ENCODE measurements around the gene URI1.

The URI1 gene

GRCh38 chr19:30020189-30020588 lies 78.2 kb downstream of the URI1 start:
- Histone ChIP-seq H3K36me3 (ENCODE audit: insufficient read depth, low read length) (peaks cover 12% of the 10 kb centered on the region; the same call in 1 of the 2 replicates), H3K79me2 (ENCODE audit: insufficient read depth, low read length) (no peaks in the 10 kb centered on the region), H3K9ac (ENCODE audit: low read depth, low read length) (no peak overlapping the region), H3K4me1 (ENCODE audit: insufficient read depth, low read length) (no peaks in the 10 kb centered on the region), H3K4me2 (ENCODE audit: insufficient read depth, low read length) (no peak overlapping the region), H3K27me3 (ENCODE audit: insufficient read depth, low read length, poor library complexity) (no peaks in the 10 kb centered on the region), H2AFZ (ENCODE audit: low read depth, low read length) (no peak overlapping the region), H3K27ac (ENCODE audit: low read length) (no peak overlapping the region), H3K9me3 (ENCODE audit: insufficient read depth, low read length, severe bottlenecking) (no peaks in the 10 kb centered on the region), H3K4me3 (ENCODE audit: low read depth in 1 of 2, low read length in 2 of 2) (no peak overlapping the region), H4K20me1 (ENCODE audit: insufficient read depth, low read length) (no peaks in the 10 kb centered on the region; the same call in 1 of the 2 replicates)
- TF ChIP-seq EZH2 (IDR thresholded peaks at IDR 0.05; ENCODE audit: borderline replicate concordance, low read depth, low read length, severe bottlenecking) (no peak), CTCF (IDR thresholded peaks at IDR 0.05; ENCODE audit: borderline replicate concordance, extremely low read depth, low read length, poor library complexity, severe bottlenecking) (no peak)
- ATAC-seq (ENCODE audit: insufficient read depth, low read depth) (no peak), DNase-seq (no peak)

GRCh38 chr19:30022659-30023058 lies 80.6 kb downstream of the URI1 start:
- Histone ChIP-seq H3K4me1 (ENCODE audit: insufficient read depth, low read length) (no peaks in the 10 kb centered on the region), H3K9ac (ENCODE audit: low read depth, low read length) (no peak overlapping the region), H3K4me2 (ENCODE audit: insufficient read depth, low read length) (no peak overlapping the region), H3K27ac (ENCODE audit: low read length) (no peak overlapping the region), H3K27me3 (ENCODE audit: insufficient read depth, low read length, poor library complexity) (no peaks in the 10 kb centered on the region), H3K79me2 (ENCODE audit: insufficient read depth, low read length) (no peaks in the 10 kb centered on the region), H3K4me3 (ENCODE audit: low read depth in 1 of 2, low read length in 2 of 2) (no peak overlapping the region), H3K36me3 (ENCODE audit: insufficient read depth, low read length) (peaks cover 5% of the 10 kb centered on the region; the same call in 1 of the 2 replicates), H2AFZ (ENCODE audit: low read depth, low read length) (no peak overlapping the region), H4K20me1 (ENCODE audit: insufficient read depth, low read length) (no peaks in the 10 kb centered on the region; the same call in 1 of the 2 replicates), H3K9me3 (ENCODE audit: insufficient read depth, low read length, severe bottlenecking) (no peaks in the 10 kb centered on the region)
- no peak for DNase-seq
- ATAC-seq (ENCODE audit: insufficient read depth, low read depth), result no peak
- TF ChIP-seq CTCF (IDR thresholded peaks at IDR 0.05; ENCODE audit: borderline replicate concordance, extremely low read depth, low read length, poor library complexity, severe bottlenecking) (no peak), EZH2 (IDR thresholded peaks at IDR 0.05; ENCODE audit: borderline replicate concordance, low read depth, low read length, severe bottlenecking) (no peak)

GRCh38 chr19:30023330-30023729 lies 81.3 kb downstream of the URI1 start:
- H4K20me1 ChIP-seq (ENCODE audit: insufficient read depth, low read length), result no peaks in the 10 kb centered on the region; the same call in 1 of the 2 replicates
- H3K9me3 ChIP-seq (ENCODE audit: insufficient read depth, low read length, severe bottlenecking), result no peaks in the 10 kb centered on the region
- ATAC-seq (ENCODE audit: insufficient read depth, low read depth) (no peak), DNase-seq (no peak)
- no peak overlapping the region for H3K9ac ChIP-seq (ENCODE audit: low read depth, low read length)
- H3K27me3 ChIP-seq (ENCODE audit: insufficient read depth, low read length, poor library complexity), result no peaks in the 10 kb centered on the region
- H3K27ac ChIP-seq (ENCODE audit: low read length), result no peak overlapping the region
- no peak overlapping the region for H3K4me2 ChIP-seq (ENCODE audit: insufficient read depth, low read length)
- H3K4me1 ChIP-seq (ENCODE audit: insufficient read depth, low read length), result no peaks in the 10 kb centered on the region
- peaks cover 1% of the 10 kb centered on the region; the same call in 1 of the 2 replicates for H3K36me3 ChIP-seq (ENCODE audit: insufficient read depth, low read length)
- H2AFZ ChIP-seq (ENCODE audit: low read depth, low read length), result no peak overlapping the region
- H3K79me2 ChIP-seq (ENCODE audit: insufficient read depth, low read length), result no peaks in the 10 kb centered on the region
- TF ChIP-seq CTCF (IDR thresholded peaks at IDR 0.05; ENCODE audit: borderline replicate concordance, extremely low read depth, low read length, poor library complexity, severe bottlenecking), result no peak
- TF ChIP-seq EZH2 (IDR thresholded peaks at IDR 0.05; ENCODE audit: borderline replicate concordance, low read depth, low read length, severe bottlenecking), result no peak
- H3K4me3 ChIP-seq (ENCODE audit: low read depth in 1 of 2, low read length in 2 of 2), result no peak overlapping the region

- Histone ChIP-seq H3K27me3 (ENCODE audit: insufficient read depth, low read length, poor library complexity) (no peaks in the 10 kb centered on the region), H3K4me2 (ENCODE audit: insufficient read depth, low read length) (no peak overlapping the region), H3K4me3 (ENCODE audit: low read depth in 1 of 2, low read length in 2 of 2) (no peak overlapping the region), H3K36me3 (ENCODE audit: insufficient read depth, low read length) (peaks cover 3% of the 10 kb centered on the region; the same call in 1 of the 2 replicates), H3K9ac (ENCODE audit: low read depth, low read length) (no peak overlapping the region), H3K79me2 (ENCODE audit: insufficient read depth, low read length) (no peaks in the 10 kb centered on the region), H3K4me1 (ENCODE audit: insufficient read depth, low read length) (no peaks in the 10 kb centered on the region), H3K9me3 (ENCODE audit: insufficient read depth, low read length, severe bottlenecking) (no peaks in the 10 kb centered on the region), H3K27ac (ENCODE audit: low read length) (no peak overlapping the region), H2AFZ (ENCODE audit: low read depth, low read length) (no peak overlapping the region), H4K20me1 (ENCODE audit: insufficient read depth, low read length) (no peaks in the 10 kb centered on the region; the same call in 1 of the 2 replicates)
- TF ChIP-seq CTCF (IDR thresholded peaks at IDR 0.05; ENCODE audit: borderline replicate concordance, extremely low read depth, low read length, poor library complexity, severe bottlenecking) (no peak), EZH2 (IDR thresholded peaks at IDR 0.05; ENCODE audit: borderline replicate concordance, low read depth, low read length, severe bottlenecking) (no peak)
- no peak for DNase-seq
- no peak for ATAC-seq (ENCODE audit: insufficient read depth, low read depth)
These were observed 82.1 kb downstream of the URI1 start for GRCh38 chr19:30024091-30024490.
